ENCODE results near the gene TMPRSS7.

DNA sequence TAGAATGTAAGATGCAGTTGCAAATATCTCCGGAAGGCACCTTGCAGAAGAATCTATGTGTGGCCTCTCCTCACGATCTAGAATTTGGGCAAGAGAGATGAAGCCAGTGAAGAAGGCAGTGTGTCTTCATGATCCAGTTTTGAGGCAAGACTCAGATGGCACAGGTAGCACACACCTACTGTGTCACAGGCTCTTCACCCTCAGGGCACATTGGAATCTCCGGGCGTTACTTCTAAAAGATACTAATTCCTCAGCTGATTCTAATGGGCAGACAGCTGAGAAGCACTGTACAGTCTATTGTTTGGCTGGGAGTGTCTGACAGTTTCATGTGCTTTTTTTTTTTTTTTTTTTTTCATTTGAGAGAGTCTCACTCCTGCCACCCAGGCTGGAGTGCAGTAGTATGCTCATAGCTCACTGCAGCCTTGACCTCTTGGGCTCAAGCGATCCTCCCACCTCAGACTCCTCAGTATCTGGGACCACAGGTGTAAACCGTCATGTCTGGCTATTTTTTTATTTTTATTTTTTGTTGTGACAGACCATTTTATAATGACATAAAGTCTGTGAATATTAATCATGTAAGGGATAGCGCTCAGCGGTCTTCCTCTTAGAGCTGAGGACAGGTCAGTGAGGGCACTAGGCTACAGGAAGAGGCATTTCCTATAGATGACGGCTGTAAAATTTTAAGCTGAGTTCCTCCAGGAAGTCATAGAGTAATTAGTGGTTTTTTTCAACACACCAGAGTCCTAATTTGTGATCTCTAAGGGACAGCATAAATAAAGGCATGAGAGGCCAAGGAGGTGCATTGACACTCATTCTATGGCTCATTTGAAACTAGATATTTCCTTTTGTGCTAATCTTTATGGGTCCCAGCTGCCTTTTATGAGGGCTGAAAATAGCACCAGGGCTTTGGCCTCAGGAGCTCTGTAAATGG, 55.7 kb downstream of the TMPRSS7 start:
- TF ChIP-seq, protein P1, sequence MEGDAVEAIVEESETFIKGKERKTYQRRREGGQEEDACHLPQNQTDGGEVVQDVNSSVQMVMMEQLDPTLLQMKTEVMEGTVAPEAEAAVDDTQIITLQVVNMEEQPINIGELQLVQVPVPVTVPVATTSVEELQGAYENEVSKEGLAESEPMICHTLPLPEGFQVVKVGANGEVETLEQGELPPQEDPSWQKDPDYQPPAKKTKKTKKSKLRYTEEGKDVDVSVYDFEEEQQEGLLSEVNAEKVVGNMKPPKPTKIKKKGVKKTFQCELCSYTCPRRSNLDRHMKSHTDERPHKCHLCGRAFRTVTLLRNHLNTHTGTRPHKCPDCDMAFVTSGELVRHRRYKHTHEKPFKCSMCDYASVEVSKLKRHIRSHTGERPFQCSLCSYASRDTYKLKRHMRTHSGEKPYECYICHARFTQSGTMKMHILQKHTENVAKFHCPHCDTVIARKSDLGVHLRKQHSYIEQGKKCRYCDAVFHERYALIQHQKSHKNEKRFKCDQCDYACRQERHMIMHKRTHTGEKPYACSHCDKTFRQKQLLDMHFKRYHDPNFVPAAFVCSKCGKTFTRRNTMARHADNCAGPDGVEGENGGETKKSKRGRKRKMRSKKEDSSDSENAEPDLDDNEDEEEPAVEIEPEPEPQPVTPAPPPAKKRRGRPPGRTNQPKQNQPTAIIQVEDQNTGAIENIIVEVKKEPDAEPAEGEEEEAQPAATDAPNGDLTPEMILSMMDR (IDR thresholded peaks at IDR 0.05): no peak
- no peak for TF ChIP-seq POLR2A (IDR thresholded peaks at IDR 0.05; ENCODE audit: low read depth)

All from esophagus muscularis mucosa (tissue), 3 donors.